ENCODE data around the gene USP6NL. TPM values are rescaled to one million over a fixed set of nuclear protein-coding genes. Genes with fewer than 3 reads are reported as not detected.

Gene USP6NL
- total and polyA plus RNA-seq, 2 of the 13 experiments (the other 11 are each of a cell fraction or from before 2014, with no cell fraction given), result 10.5 to 22.9 TPM

DNA sequence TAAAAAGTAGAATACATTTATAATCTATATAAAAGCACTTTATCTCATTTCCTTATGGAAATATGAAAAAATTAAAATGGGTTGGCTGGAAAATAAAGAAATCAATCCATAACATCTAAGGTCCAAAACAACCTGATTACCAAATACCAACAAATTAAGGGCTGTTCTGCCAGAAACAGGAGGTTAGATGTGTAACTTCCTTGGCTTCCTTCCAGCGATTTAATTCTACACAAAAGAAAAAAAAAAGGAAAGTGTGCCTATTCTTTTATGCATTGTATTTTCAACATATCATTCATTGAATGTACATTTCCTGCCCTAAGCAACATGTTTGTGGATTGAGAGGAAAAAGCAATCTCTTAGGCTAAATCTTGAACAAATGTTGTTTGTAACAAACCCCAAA is 36.2 kb upstream of the USP6NL start:
- Histone ChIP-seq H4K20me1 (ENCODE audit: insufficient read depth, low read length) (no peaks in the 10 kb centered on the region), H3K79me2 (ENCODE audit: insufficient read depth, low read length) (no peaks in the 10 kb centered on the region), H3K9me3 (ENCODE audit: low read length) (no peaks in the 10 kb centered on the region), H3K27ac (ENCODE audit: extremely low read length, insufficient read depth, low read length) (no peak overlapping the region), H3K9ac (ENCODE audit: insufficient read depth, low read depth, low read length) (no peak overlapping the region), H3K27me3 (ENCODE audit: control insufficient read depth in 1 of 2, insufficient read depth in 2 of 2, low read length in 2 of 2) (peaks cover 0 to 12% of the 10 kb centered on the region in 2 experiments; a peak in 4 of 5 replicates), H3K4me1 (ENCODE audit: insufficient read depth, low read length) (0 out of 2 replicates have a peak, but pooled peaks cover 13% of the 10 kb centered on the region), H3K36me3 (replicated peaks in 1 of 2; ENCODE audit: control insufficient read depth in 1 of 2, insufficient read depth in 2 of 2, low read length in 2 of 2) (no peaks in the 10 kb centered on the region), H3K4me3 (replicated peaks in 1 of 3; ENCODE audit: insufficient read depth in 1 of 3, low read depth in 2 of 3, low read length in 3 of 3) (no peak overlapping the region), H2AFZ (ENCODE audit: low read length) (no peak overlapping the region), H3K4me2 (ENCODE audit: low read depth, low read length) (no peak overlapping the region)
- ATAC-seq (no peak), FAIRE-seq (no peak), DNase-seq (ENCODE audit: low spot score) (no peak)
- ChIA-PET POLR2A (no interaction called here), CTCF (ENCODE audit: low intra/inter-chr PET ratio, low total read pairs) (no interaction called here)
- 0% methylated on average over 1 of the region's 1 CpG for WGBS (ENCODE audit: low lambda C conversion rate)
- no TSS peak for BruUV-seq (replicated peaks)
- in situ Hi-C loops (cut with HindIII; ENCODE audit: extremely low pct_ligation_motif_present, low pct_unique_long_range_greater_than_20kb), result no loop called here
- intact Hi-C loops (cut with micrococcal nuclease; ENCODE audit: unreplicated experiment), result no loop called here
- TF ChIP-seq, protein P1, sequence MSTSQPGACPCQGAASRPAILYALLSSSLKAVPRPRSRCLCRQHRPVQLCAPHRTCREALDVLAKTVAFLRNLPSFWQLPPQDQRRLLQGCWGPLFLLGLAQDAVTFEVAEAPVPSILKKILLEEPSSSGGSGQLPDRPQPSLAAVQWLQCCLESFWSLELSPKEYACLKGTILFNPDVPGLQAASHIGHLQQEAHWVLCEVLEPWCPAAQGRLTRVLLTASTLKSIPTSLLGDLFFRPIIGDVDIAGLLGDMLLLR (CRISPR knock-in tag; IDR thresholded peaks at IDR 0.05), result no peak
- TF ChIP-seq, protein P2, sequence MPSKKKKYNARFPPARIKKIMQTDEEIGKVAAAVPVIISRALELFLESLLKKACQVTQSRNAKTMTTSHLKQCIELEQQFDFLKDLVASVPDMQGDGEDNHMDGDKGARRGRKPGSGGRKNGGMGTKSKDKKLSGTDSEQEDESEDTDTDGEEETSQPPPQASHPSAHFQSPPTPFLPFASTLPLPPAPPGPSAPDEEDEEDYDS (CRISPR knock-in tag; IDR thresholded peaks at IDR 0.05), result no peak
- TF ChIP-seq CENPX (CRISPR knock-in tag; IDR thresholded peaks at IDR 0.05), result no peak
- no peak for TF ChIP-seq ZNF234 (CRISPR knock-in tag; conservative IDR thresholded peaks at IDR 0.05)
- TF ChIP-seq ZNF207 (IDR thresholded peaks at IDR 0.05; ENCODE audit: borderline replicate concordance), result no peak
- no peak for TF ChIP-seq GTF3A (CRISPR knock-in tag; conservative IDR thresholded peaks at IDR 0.05)
- TF ChIP-seq MZF1 (CRISPR knock-in tag; IDR thresholded peaks at IDR 0.05; ENCODE audit: borderline replicate concordance), result no peak
- no peak for TF ChIP-seq ARNTL (CRISPR knock-in tag; IDR thresholded peaks at IDR 0.05)
- TF ChIP-seq ZNF441 (CRISPR knock-in tag; IDR thresholded peaks at IDR 0.05; ENCODE audit: borderline replicate concordance), result no peak
- TF ChIP-seq, protein P3, sequence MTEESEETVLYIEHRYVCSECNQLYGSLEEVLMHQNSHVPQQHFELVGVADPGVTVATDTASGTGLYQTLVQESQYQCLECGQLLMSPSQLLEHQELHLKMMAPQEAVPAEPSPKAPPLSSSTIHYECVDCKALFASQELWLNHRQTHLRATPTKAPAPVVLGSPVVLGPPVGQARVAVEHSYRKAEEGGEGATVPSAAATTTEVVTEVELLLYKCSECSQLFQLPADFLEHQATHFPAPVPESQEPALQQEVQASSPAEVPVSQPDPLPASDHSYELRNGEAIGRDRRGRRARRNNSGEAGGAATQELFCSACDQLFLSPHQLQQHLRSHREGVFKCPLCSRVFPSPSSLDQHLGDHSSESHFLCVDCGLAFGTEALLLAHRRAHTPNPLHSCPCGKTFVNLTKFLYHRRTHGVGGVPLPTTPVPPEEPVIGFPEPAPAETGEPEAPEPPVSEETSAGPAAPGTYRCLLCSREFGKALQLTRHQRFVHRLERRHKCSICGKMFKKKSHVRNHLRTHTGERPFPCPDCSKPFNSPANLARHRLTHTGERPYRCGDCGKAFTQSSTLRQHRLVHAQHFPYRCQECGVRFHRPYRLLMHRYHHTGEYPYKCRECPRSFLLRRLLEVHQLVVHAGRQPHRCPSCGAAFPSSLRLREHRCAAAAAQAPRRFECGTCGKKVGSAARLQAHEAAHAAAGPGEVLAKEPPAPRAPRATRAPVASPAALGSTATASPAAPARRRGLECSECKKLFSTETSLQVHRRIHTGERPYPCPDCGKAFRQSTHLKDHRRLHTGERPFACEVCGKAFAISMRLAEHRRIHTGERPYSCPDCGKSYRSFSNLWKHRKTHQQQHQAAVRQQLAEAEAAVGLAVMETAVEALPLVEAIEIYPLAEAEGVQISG (CRISPR knock-in tag; IDR thresholded peaks at IDR 0.05), result no peak
- no peak for TF ChIP-seq POGZ (CRISPR knock-in tag; IDR thresholded peaks at IDR 0.05)
- no peak for TF ChIP-seq ZNF292 (CRISPR knock-in tag; IDR thresholded peaks at IDR 0.05; ENCODE audit: borderline replicate concordance, low read depth)

All from HepG2 (cell line).